GM12878 (cell line): ENCODE results near the gene RWDD1. TPM values are rescaled to one million over a fixed set of nuclear protein-coding genes. Genes with fewer than 3 reads are reported as not detected.

Source experiments
- ATAC-seq: fragments of 200-7000 bp; cut with Tn5 transposase; 3 replicates; pipeline ENCODE4 v1.9.1; 2020; ENCODE audit warnings: mild to moderate bottlenecking, moderate library complexity
- BruUV-seq: library from RNA; stranded (reverse); fragments of 400-500 nt; replicated peaks from 2 replicates; lab custom pipeline; 2021; lab: Mats Ljungman, UMichigan
- CTCF ChIA-PET: fragments of 300-600 bp; sonication (Branson Sonifier 250); formaldehyde crosslinking; extraction: SDS; loops from one replicate; lab custom pipeline; 2021; ENCODE audit warnings: inconsistent platforms; lab: Yijun Ruan, JAX
- POLR2A ChIA-PET: fragments of 350-600 bp; formaldehyde crosslinking; extraction: SDS; loops from one replicate; lab custom pipeline; 2021; ENCODE audit warnings: inconsistent platforms; lab: Charles Lee
- RAD21 ChIA-PET: fragments of 300-600 bp; sonication (Branson Sonifier 250); formaldehyde crosslinking; loops from one replicate; lab custom pipeline; 2023; ENCODE audit warnings: antibody characterized with exemption; ENCODE audit not compliant: unreplicated experiment; lab: Charles Lee
- SMC1A ChIA-PET: fragments of 300-600 bp; sonication (Branson Sonifier 250); formaldehyde crosslinking; loops from one replicate; lab custom pipeline; 2023; ENCODE audit not compliant: unreplicated experiment, uncharacterized antibody; lab: Charles Lee
- DNase-seq: peaks from one replicate; pipeline ENCODE4 v3.0.0-alpha.2; 2011; ENCODE audit warnings: low read depth, low spot score
- FAIRE-seq: peaks from 3 replicates; lab custom pipeline; 2011; peaks lifted over from hg19 to GRCh38; lab: Jason Lieb, UNC
- H2AFZ ChIP-seq: 2 replicates; pipeline ENCODE4 v1.6.0; 2011; ENCODE audit warnings: low read depth, low read length, control low read depth; ENCODE audit not compliant: control insufficient read depth
- H3K27ac ChIP-seq: 2 replicates; pipeline ENCODE4 v1.5.1; 2011; ENCODE audit warnings: control low read depth; ENCODE audit not compliant: control insufficient read depth, insufficient read depth
- H3K27me3 ChIP-seq, 2 experiments: replicated peaks in 1 of 2; 2 replicates each; pipeline versions ENCODE4 v1.6.0 to v1.6.1; 2011; ENCODE audit warnings: low read length in 1 of 2; ENCODE audit not compliant: control insufficient read depth in 2 of 2, insufficient read depth in 2 of 2
- H3K36me3 ChIP-seq, 2 experiments: 2 replicates each; pipeline ENCODE4 v1.5.1; 2011; ENCODE audit warnings: low read length in 1 of 2; ENCODE audit not compliant: control insufficient read depth in 2 of 2, insufficient read depth in 2 of 2
- H3K4me1 ChIP-seq: 2 replicates; pipeline ENCODE4 v1.6.1; 2011; ENCODE audit warnings: mild to moderate bottlenecking, low read length, moderate library complexity, mixed read lengths; ENCODE audit not compliant: control insufficient read depth, insufficient read depth
- H3K4me2 ChIP-seq: 2 replicates; pipeline ENCODE4 v1.6.0; 2011; ENCODE audit warnings: control low read depth; ENCODE audit not compliant: control insufficient read depth, insufficient read depth
- H3K4me3 ChIP-seq: fragments of 200-600 bp; sonication (generic); 2 replicates; pipeline ENCODE4 v1.5.1; 2016
- H3K79me2 ChIP-seq: 2 replicates; pipeline ENCODE4 v1.6.0; 2011; ENCODE audit warnings: low read length; ENCODE audit not compliant: control insufficient read depth, insufficient read depth
- H3K9ac ChIP-seq: 2 replicates; pipeline ENCODE4 v1.8.0; 2011; ENCODE audit warnings: low read length, control low read depth, mixed read lengths; ENCODE audit not compliant: control insufficient read depth, insufficient read depth
- H3K9me3 ChIP-seq: replicated peaks from 3 replicates; pipeline ENCODE4 v1.5.1; 2011; ENCODE audit warnings: mild to moderate bottlenecking, low read length; ENCODE audit not compliant: control insufficient read depth, insufficient read depth
- H4K20me1 ChIP-seq: 2 replicates; pipeline ENCODE4 v1.6.0; 2011; ENCODE audit not compliant: control insufficient read depth, insufficient read depth
- IKZF2 ChIP-seq, 2 experiments: fragments of 450-650 bp; IDR thresholded peaks; 2 replicates each; pipeline ENCODE4 v1.6.1; 2017; ENCODE audit warnings: mild to moderate bottlenecking in 2 of 2, moderate library complexity in 2 of 2
- NFIC ChIP-seq: IDR thresholded peaks from 2 replicates; pipeline ENCODE4 v1.6.1; 2012; ENCODE audit warnings: low read depth, mild to moderate bottlenecking, inconsistent platforms, low read length, moderate library complexity
- NR2F1 ChIP-seq: fragments of 450-650 bp; conservative IDR thresholded peaks from 2 replicates; pipeline ENCODE4 v1.6.1; 2017; ENCODE audit warnings: mild to moderate bottlenecking
- PML ChIP-seq: IDR thresholded peaks from 2 replicates; pipeline ENCODE4 v1.6.1; 2012; ENCODE audit warnings: low read length, inconsistent platforms
- SRF ChIP-seq, 2 experiments: IDR thresholded peaks; 2 replicates each; pipeline ENCODE4 v1.6.1; 2011; ENCODE audit warnings: low read depth in 2 of 2, low read length in 2 of 2, mild to moderate bottlenecking in 1 of 2, moderate library complexity in 1 of 2
- ZNF274 ChIP-seq: IDR thresholded peaks from one replicate; pipeline ENCODE4 v1.8.0; 2011; ENCODE audit not compliant: insufficient read length, insufficient read depth
- WGBS: methylation state at CpG from one replicate; pipeline ENCODE4 v1.1.6; 2016; ENCODE audit warnings: low lambda C conversion rate; ENCODE audit not compliant: insufficient replicate concordance, insufficient coverage; ENCODE audit errors: missing lambda C conversion rate; 5-methylcytosine and 5-hydroxymethylcytosine counted together
- in situ Hi-C: fragments of 300-500 bp; cut with MboI; formaldehyde crosslinking; loops from 9 replicates; pipeline ENCODE4 v1.14.3; 2018; ENCODE audit warnings: mixed read lengths
- intact Hi-C: fragments of 100-400 bp; cut with micrococcal nuclease; formaldehyde crosslinking; loops from one replicate; pipeline ENCODE4 v1.14.2; 2022; ENCODE audit not compliant: unreplicated experiment
- polyA plus RNA-seq, 11 experiments: library from polyadenylated mRNA; depleted of rRNA in 4 of 11; unstranded in 6 of 11; stranded (reverse) in 5 of 11; fragments of >200 nt; fragmentation: Nextera tagmentation in 4 of 11; fragmentation: Illumina TruSeq in 1 of 11; extraction: Ambion mirVana in 4 of 11; extraction: Trizol in 1 of 11; gene quantifications; 1 replicate in 1 of 11; 2 replicates in 10 of 11; pipeline versions ENCODE4 v1.2.1 to v1.2.3, GENCODE V29; 2011 to 2016; ENCODE audit warnings: inconsistent platforms in 2 of 11, missing spikeins in 2 of 11, low read depth in 1 of 11
- total RNA-seq, 4 experiments: library from RNA; depleted of rRNA in 3 of 4; stranded (reverse); fragments of >200 nt in 3 of 4; fragmentation: Illumina TruSeq in 1 of 4; extraction: Trizol in 1 of 4; gene quantifications; 2 replicates each; pipeline versions ENCODE4 v1.2.1 to v1.2.3, GENCODE V29; 2013 to 2021
- TF ChIP-seq, protein P1 (sequence below): fragments of 450-650 bp; IDR thresholded peaks from 2 replicates; pipeline ENCODE4 v1.6.1; 2017; ENCODE audit warnings: mild to moderate bottlenecking
- TF ChIP-seq, protein P2 (sequence below): IDR thresholded peaks from 2 replicates; pipeline ENCODE4 v1.6.1; 2011; ENCODE audit warnings: low read depth, mild to moderate bottlenecking, low read length, moderate library complexity, borderline replicate concordance; ENCODE audit errors: extremely low read depth
- TF ChIP-seq, protein P3 (sequence below): fragments of 450-650 bp; IDR thresholded peaks from 2 replicates; pipeline ENCODE4 v1.6.1; 2014; ENCODE audit warnings: mild to moderate bottlenecking

Gene RWDD1
- total and polyA plus RNA-seq, 10 of the 15 experiments (the other 5 are each of a cell fraction or from before 2014, with no cell fraction given): 40.1 to 107 (median 65.8) TPM

DNA sequence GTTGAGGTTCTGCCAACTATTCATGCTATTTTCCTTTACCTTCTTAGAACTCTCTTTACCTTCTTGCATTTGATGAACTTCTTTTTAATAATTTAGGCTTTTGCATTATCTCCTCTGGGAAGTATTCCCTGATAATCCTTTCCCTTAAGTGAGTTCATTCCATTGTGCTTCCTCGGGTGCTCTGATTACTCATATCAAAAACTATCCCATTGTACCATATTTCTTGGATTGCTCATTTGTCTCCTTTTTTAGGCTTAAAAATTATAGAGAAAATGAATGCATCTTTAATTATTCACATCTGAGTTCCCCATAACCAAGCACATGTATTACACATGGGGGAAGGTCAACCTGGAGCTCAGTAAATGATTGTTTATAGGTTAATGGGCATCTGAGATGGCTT is 15.2 kb upstream of the RWDD1 start:
- ATAC-seq: no peak
- no peaks in the 10 kb centered on the region for H3K27me3 ChIP-seq
- no peak overlapping the region for H3K4me3 ChIP-seq
- TF ChIP-seq NFIC: no peak
- no peak for TF ChIP-seq IKZF2 (IDR thresholded peaks at IDR 0.05)
- TF ChIP-seq PML: no peak
- TF ChIP-seq, protein P1, sequence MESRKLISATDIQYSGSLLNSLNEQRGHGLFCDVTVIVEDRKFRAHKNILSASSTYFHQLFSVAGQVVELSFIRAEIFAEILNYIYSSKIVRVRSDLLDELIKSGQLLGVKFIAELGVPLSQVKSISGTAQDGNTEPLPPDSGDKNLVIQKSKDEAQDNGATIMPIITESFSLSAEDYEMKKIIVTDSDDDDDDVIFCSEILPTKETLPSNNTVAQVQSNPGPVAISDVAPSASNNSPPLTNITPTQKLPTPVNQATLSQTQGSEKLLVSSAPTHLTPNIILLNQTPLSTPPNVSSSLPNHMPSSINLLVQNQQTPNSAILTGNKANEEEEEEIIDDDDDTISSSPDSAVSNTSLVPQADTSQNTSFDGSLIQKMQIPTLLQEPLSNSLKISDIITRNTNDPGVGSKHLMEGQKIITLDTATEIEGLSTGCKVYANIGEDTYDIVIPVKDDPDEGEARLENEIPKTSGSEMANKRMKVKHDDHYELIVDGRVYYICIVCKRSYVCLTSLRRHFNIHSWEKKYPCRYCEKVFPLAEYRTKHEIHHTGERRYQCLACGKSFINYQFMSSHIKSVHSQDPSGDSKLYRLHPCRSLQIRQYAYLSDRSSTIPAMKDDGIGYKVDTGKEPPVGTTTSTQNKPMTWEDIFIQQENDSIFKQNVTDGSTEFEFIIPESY: no peak
- no peak for TF ChIP-seq NR2F1
- no peak for TF ChIP-seq ZNF274
- TF ChIP-seq, protein P2, sequence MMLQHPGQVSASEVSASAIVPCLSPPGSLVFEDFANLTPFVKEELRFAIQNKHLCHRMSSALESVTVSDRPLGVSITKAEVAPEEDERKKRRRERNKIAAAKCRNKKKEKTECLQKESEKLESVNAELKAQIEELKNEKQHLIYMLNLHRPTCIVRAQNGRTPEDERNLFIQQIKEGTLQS: no peak
- TF ChIP-seq, protein P3, sequence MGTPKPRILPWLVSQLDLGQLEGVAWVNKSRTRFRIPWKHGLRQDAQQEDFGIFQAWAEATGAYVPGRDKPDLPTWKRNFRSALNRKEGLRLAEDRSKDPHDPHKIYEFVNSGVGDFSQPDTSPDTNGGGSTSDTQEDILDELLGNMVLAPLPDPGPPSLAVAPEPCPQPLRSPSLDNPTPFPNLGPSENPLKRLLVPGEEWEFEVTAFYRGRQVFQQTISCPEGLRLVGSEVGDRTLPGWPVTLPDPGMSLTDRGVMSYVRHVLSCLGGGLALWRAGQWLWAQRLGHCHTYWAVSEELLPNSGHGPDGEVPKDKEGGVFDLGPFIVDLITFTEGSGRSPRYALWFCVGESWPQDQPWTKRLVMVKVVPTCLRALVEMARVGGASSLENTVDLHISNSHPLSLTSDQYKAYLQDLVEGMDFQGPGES: no peak
- TF ChIP-seq SRF (IDR thresholded peaks at IDR 0.05; ENCODE audit: low read depth in 2 of 2, low read length in 2 of 2): no peak
- TF ChIP-seq, all 136 proteins: peak for 0
- H4K20me1 ChIP-seq: no peaks in the 10 kb centered on the region
- ChIA-PET POLR2A (no interaction called here), CTCF (interaction anchor here (1.3 to 3.0 kb wide), 5 partner anchors 7 to 267 kb away, joined by 3 to 14 read pairs (median 5); no protein-coding TSS in a partner anchor), SMC1A (interaction anchor here (1.0 to 1.3 kb wide), 2 partner anchors 37 to 263 kb away, joined by 3 read pairs; no protein-coding TSS in a partner anchor), RAD21 (interaction anchor here (1.6 kb wide), 1 partner anchor 287 kb away, joined by 6 read pairs; no protein-coding TSS in a partner anchor)
- BruUV-seq: no TSS peak
- no peaks in the 10 kb centered on the region for H3K79me2 ChIP-seq
- H2AFZ ChIP-seq: no peak overlapping the region
- no peak for FAIRE-seq
- intact Hi-C loops (no loop called here), in situ Hi-C loops (no loop called here)
- no peaks in the 10 kb centered on the region for H3K36me3 ChIP-seq
- H3K9me3 ChIP-seq: no peaks in the 10 kb centered on the region
- no peak overlapping the region for H3K4me2 ChIP-seq
- H3K9ac ChIP-seq: no peak overlapping the region
- no peaks in the 10 kb centered on the region for H3K4me1 ChIP-seq
- no peak overlapping the region for H3K27ac ChIP-seq
- WGBS: 95% methylated on average over 1 of the region's 1 CpG
- DNase-seq: no peak
